GM21576 (cell line): ENCODE measurements around the gene DIS3L2.
A peak's percentile ranks its signal among the peaks of the same experiment; 100 is the strongest.
"Not testable (repeated sequence)": the region's sequence is repeated elsewhere in the genome, so short reads cannot be mapped to it uniquely, and the experiment has no call there.

Experiments
- ATAC-seq: cut with Tn5 transposase; IDR thresholded peaks from one replicate; pipeline ENCODE4 v1.9.1; 2021; ENCODE audit warnings: mild to moderate bottlenecking, moderate library complexity; ENCODE audit not compliant: unreplicated experiment

The DIS3L2 gene

DNA sequence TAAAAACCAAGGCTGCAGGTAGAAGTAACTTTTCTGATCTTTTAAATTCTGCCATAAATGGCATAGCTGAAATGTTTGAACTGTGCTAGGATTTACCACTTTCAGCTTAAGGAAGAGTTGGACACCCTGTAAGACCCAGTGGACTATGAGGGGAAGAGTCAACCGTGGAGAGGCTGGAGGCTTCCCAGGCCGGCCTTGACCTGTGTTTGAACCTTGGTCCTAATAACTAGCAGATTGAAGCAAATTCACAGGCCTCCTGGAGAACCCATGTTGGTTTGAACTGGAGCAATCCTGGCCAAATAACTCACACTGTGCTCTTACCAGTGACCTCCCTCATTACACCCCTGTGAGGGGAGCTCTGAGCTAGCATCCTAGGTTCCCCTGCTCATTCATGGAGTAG lies 329.8 kb downstream of the DIS3L2 start:
- no peak for ATAC-seq

DNA sequence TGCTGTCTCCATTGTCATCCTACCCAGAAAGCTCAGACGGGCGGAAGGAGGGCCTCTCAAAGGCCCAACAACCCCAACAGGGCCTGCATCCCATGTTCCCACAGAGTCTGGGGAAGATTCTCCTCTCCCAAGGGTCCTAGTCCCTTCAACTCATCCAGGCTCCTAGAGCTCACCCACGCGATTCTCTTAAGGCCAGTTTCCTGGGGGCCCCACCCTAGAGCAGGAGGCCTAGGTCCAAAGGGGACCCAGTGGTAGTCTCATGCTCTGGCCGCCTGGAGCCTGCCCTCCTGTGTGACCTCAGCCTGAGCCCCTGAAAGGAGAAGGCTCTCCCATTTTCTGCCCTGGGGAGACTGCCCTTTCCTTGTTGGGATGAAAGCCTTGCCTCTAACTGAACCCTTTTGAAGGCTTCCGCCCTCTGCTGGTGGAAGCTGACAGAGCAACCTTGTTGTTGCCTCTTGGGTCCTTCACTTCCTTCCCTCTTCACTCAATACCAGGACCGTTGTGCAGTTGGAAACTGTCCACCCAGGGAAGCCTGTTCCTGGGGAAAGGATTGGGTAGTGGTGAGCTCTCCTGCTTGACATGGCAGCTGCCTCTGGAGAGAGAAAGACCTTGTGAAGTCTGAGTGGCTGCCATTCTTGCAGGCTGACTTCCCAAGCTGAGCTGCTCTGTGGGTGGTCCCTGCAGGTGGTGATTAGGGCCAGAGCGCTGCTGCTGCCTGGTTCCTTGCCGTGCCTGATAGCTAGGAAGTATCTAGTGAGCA lies 331.1 kb downstream of the DIS3L2 start:
- ATAC-seq: no peak

DNA sequence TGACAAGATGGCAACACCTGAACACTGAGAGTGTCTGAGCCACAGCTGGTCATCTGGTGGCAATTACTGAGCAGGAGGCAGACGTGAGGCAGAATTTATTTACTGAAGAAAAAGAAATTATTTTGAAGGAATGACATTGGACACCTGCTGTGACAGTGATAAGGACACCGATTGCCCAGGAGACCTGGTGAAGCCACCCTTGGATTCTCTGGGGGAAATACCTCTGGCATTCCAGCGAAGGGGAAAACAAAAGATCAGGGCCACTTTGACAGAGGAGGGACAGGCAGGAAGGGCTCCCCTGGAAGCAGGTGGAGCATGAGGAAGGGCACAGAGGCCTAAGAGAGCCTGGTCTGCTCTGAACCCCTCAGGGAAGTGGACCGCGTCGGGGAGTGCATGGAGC lies 331.7 kb downstream of the DIS3L2 start:
- ATAC-seq: no peak

DNA sequence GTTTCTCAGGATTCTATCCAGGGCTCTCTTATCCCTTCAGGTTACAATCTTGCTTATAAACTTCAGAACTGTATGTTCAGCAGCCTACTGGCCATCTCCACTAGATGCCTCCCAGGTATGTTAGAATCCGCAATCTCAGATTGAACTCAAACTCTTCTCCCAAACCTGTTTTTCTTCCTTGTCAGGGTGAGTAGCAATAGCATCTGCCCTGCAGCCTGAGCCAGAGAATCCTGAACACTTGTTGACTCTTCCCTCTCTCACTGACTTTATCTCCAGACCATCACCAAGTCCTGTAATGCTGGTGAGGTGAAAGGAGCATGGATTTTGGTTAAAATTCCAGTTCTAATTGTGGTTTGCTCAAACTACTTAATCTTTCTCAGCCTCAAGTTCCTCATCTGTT lies 334.5 kb downstream of the DIS3L2 start:
- no peak for ATAC-seq

- no peak for ATAC-seq
These were observed 335.4 kb downstream of the DIS3L2 start for GRCh38 chr2:232296776-232297525.

DNA sequence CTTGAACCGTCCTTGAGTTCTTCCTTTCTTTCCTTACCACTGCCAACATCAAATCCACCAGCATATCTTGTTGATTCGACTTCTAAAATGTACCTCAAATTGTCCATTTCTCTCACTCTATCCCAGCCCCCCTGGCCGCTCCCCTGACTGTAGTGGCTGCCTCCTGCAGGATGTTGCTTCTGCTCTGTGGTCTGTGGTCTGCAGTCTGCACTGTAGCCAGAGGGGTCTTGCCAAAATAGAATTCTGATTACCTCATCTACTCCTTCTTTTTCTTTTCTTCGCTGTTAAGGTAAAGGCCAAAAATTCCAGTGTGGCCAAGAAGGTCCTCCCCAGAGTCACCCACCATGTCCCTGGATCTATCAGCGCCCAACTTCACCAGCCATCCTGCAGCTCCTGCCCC lies 337.6 kb downstream of the DIS3L2 start:
- ATAC-seq: no peak

DNA sequence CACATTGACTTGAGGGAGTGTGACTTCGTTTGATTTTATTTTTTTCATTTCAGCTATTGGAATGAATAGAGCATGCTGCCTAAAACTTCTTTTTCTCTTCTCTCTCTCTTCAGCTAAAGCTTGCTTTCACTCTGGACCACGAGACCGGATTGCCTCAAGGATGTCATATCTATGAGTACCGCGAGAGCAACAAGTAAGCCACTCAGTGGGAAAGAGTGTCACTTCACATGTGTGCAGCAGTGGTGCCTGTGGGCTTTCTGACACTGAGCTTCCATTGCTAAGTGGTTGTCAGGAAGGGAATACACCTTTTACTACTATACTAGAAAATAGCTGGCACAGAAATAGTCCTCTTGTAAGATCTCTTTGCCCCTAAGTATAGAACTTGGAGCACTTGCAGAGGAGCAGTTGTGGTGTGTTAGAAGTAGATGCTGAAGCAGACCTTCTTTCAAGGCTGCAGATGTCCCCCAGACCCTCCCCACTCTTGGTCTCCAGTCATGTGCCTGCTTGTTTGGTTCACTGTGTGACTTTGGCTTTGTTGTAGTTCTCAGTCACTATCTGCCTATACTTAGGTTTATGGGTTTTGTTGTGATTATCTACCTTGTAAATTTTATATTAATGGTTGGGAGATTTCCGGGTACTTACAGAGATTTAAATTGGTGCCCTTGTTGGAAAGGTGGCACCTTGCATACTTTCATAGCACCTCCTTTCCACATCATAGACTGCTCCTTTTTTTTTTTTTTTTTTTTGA lies 338.6 kb downstream of the DIS3L2 start:
- ATAC-seq: no peak

- no peak for ATAC-seq
These were observed 339.4 kb downstream of the DIS3L2 start for GRCh38 chr2:232300894-232301387.

- no peak for ATAC-seq
These were observed 342.7 kb downstream of the DIS3L2 start for GRCh38 chr2:232304236-232304635.

GRCh38 chr2:232306741-232307305 lies 345.3 kb downstream of the DIS3L2 start:
- no peak for ATAC-seq

GRCh38 chr2:232307854-232308253 lies 346.3 kb downstream of the DIS3L2 start:
- ATAC-seq: no peak

GRCh38 chr2:232308986-232309385 lies 347.5 kb downstream of the DIS3L2 start:
- ATAC-seq: no peak

DNA sequence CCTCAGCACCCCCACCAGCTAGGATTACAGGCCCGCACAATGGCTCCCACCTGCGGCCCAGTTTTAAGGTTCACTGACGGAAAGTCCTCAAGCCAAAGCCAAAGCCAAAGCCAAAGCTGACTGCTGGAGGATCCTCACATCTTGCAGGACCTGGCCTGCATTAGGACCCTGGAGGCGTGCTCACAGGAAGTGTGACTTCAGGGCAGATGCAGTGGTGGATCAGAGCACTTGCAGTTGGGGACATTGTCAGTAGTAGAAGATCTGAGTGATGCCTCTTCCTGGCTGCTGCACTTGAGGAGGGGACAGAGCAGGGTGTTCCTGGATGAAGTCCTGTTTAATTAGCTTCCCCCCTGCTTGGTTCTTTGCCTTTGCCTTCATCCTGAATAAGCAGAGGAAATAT lies 348.1 kb downstream of the DIS3L2 start:
- no peak for ATAC-seq

GRCh38 chr2:232310121-232310520 lies 348.6 kb downstream of the DIS3L2 start:
- ATAC-seq: no peak

GRCh38 chr2:232310696-232311095 lies 349.2 kb downstream of the DIS3L2 start:
- ATAC-seq: no peak

DNA sequence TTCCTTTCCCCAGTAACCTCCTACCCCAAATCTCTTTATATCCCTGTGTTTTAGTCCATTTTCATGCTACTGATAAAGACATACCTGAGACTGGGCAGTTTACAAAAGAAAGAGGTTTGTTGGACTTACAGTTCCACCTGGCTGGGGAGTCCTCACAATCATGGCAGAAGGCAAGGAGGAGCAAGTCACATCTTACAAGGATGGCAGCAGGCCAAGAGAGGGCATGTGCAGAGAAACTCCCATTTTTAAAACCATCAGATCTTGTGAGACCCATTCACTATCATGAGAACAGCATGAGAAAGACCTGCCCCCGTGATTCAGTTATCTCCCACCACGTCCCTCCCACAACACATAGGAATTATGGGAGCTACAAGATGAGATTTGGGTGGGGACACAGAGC lies 352.1 kb downstream of the DIS3L2 start:
- ATAC-seq: not testable (repeated sequence)

- peak; percentile 86 for ATAC-seq
These were observed 353.8 kb downstream of the DIS3L2 start for GRCh38 chr2:232315049-232315922.

GRCh38 chr2:232315923-232316299 lies 354.4 kb downstream of the DIS3L2 start:
- ATAC-seq: no peak

DNA sequence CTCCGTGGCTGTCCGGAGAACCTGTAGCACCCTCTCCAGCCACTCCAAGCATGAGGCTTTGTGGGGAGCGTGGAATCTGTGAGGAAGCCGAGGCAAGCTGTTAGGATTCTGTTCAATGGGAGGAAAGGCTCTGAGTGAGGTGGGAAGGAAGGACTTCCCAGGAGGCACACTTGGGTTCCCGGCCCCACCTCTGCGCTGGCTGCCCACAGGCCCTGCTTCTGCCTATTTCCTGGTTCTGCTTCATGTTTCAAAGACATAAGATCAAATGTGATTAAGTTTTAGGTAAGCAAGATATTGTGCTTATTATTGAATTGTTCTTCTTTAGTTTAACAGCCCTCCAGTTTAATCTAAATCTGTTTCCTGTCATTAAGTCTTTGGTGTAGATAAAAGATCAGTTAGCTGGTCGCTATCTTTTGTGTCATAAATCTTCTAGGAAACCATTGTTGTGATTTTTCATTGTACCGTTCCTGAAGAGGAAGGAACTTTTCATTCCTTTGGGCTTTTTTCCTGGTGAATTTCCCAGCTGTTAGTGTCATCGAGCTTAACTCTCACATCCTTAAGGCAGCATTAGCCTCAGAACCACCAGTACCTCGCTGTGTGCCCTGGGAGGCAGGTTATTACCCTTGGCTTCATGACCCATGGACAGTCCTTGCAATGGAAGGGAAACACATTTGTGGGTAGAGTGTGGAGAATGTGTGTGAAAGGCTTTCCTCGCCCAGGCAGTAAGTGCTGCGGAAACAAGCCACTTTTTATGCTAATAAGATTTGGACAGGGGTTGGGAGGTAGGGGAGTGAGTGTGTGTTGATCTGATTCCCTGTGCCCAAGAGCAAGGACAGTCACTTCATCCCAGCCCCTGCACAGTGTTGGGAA lies 355.2 kb downstream of the DIS3L2 start:
- no peak for ATAC-seq
